22Rv1 (cell line): ENCODE measurements around the gene AHRR.
"Not testable (repeated sequence)": the region's sequence is repeated elsewhere in the genome, so short reads cannot be mapped to it uniquely, and the experiment has no call there.

Experiments used
- H3K27ac ChIP-seq: fragments of 450-650 bp; 2 replicates; pipeline ENCODE4 v1.5.1; 2017
- CTCF ChIP-seq: fragments of 450-650 bp; IDR thresholded peaks from 2 replicates; pipeline ENCODE4 v1.5.1; 2017; ENCODE audit warnings: mild to moderate bottlenecking
- ZFX ChIP-seq: fragments of 450-650 bp; IDR thresholded peaks from 2 replicates; pipeline ENCODE4 v1.6.1; 2017; ENCODE audit warnings: antibody characterized with exemption, borderline replicate concordance

Gene AHRR

DNA sequence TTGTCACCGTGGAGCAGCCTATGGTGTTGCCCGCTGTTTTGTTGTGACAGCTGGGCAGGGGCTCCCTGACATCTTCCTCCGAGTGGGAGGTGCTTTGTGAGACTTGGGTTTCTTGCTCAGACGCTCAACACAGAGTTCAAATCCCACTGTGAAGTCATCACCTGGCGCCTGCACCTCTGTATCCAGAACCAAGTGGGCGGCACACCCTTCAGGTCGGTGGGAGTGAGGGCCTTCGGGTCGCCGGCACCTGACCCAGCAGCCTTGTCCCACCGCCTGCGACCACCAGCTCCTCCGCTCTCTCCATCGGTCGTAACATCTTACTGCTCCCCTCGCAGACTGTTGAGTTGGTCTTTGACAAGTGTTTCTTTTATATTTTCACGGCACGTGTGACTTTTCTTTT is 83.9 kb downstream of the AHRR start:
- H3K27ac ChIP-seq = no peak overlapping the region
- TF ChIP-seq ZFX = no peak
- no peak for TF ChIP-seq CTCF

- no peak for TF ChIP-seq CTCF
- no peak for TF ChIP-seq ZFX
- H3K27ac ChIP-seq = no peak overlapping the region
Measured at GRCh38 chr5:406041-406440, 84.5 kb downstream of the AHRR start.

GRCh38 chr5:407051-407450 is 85.5 kb downstream of the AHRR start:
- TF ChIP-seq CTCF (no peak), ZFX (no peak)
- no peak overlapping the region for H3K27ac ChIP-seq

- no peak for TF ChIP-seq ZFX
- no peak for TF ChIP-seq CTCF
- H3K27ac ChIP-seq = no peak overlapping the region
Measured at GRCh38 chr5:407801-408268, 86.3 kb downstream of the AHRR start.

GRCh38 chr5:410911-411517 is 89.5 kb downstream of the AHRR start:
- no peak overlapping the region for H3K27ac ChIP-seq
- TF ChIP-seq CTCF = no peak
- no peak for TF ChIP-seq ZFX

DNA sequence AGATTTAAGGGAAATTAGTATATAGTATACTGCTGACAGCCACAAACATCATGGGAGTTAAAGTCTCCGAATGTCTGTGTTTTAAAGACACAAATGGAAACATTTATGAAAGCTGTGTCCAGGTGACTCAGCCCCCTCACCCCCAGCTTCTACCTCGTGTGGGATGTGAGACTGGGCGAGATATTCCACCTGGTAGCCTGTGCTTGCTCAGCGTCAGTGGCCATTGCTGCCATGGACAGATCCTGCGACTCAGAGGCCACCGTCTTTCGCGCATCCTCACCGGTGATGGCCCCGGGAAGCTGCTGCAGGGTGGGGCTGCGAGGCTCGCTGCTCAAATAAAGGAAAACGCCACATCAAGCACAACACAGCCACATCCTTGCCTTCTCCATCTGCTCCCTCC is 90.2 kb downstream of the AHRR start:
- TF ChIP-seq ZFX (no peak), CTCF (no peak)
- no peak overlapping the region for H3K27ac ChIP-seq

- not testable (repeated sequence) for H3K27ac ChIP-seq
Measured at GRCh38 chr5:414991-415927, 93.7 kb downstream of the AHRR start.
